GM10266 (cell line): ENCODE data around the gene IER3IP1.

ENCODE experiments used
- DNase-seq: peaks from one replicate; pipeline ENCODE4 v3.0.0; 2012; ENCODE audit errors: extremely low spot score
- TF ChIP-seq, protein P1 (sequence below): IDR thresholded peaks from 2 replicates; pipeline ENCODE4 v1.5.1; 2012; ENCODE audit warnings: mild to moderate bottlenecking, low read depth; ENCODE audit not compliant: control insufficient read depth, insufficient read depth; ENCODE audit errors: missing control alignments

IER3IP1 gene

DNA sequence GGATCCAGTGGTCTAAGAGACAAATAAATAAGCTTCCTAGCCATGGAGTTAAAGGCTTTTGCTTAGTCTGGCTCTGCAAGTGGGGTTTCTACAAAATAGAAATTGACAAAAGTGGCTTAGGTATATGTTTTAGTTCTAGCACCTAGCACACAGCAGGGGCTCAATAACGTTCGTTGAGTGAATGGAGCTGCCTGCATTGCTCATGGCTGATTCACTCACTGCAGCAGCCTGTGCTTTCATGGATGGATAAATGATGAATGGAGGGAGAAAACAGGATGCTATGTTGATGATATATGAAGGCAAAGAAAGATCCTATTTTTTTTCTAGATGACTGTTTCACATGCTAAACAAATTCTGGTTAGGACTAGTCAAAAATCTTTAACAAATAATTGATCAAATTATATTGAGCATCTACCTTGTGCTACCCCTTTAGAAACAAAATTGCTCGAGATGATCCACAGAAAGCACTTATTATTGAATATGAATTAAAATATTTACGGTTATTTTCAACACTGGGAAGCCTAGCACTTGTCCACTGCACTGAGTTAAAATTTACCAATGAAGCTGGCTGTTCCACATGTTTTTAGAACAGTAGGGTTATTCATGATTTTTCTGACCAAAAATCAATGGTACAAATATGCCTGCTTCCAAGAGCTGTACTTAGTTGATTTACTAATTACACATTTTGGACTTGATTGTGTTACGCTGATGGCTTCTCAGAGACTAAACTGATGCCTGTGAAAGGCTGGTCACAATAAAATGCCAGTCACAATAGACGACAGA is 65.5 kb downstream of the IER3IP1 start:
- DNase-seq, result no peak
- TF ChIP-seq, protein P1, sequence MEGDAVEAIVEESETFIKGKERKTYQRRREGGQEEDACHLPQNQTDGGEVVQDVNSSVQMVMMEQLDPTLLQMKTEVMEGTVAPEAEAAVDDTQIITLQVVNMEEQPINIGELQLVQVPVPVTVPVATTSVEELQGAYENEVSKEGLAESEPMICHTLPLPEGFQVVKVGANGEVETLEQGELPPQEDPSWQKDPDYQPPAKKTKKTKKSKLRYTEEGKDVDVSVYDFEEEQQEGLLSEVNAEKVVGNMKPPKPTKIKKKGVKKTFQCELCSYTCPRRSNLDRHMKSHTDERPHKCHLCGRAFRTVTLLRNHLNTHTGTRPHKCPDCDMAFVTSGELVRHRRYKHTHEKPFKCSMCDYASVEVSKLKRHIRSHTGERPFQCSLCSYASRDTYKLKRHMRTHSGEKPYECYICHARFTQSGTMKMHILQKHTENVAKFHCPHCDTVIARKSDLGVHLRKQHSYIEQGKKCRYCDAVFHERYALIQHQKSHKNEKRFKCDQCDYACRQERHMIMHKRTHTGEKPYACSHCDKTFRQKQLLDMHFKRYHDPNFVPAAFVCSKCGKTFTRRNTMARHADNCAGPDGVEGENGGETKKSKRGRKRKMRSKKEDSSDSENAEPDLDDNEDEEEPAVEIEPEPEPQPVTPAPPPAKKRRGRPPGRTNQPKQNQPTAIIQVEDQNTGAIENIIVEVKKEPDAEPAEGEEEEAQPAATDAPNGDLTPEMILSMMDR, result no peak

GRCh38 chr18:47109720-47110119 is 66.4 kb downstream of the IER3IP1 start:
- TF ChIP-seq, protein P1, result no peak
- no peak for DNase-seq

GRCh38 chr18:47108998-47109405 is 67.2 kb downstream of the IER3IP1 start:
- TF ChIP-seq, protein P1, result no peak
- no peak for DNase-seq

- TF ChIP-seq, protein P1, result no peak
- DNase-seq, result no peak
Measured at GRCh38 chr18:47108373-47108772, 67.8 kb downstream of the IER3IP1 start.
